Naive thymus-derived CD4-positive, alpha-beta T cell (primary cell): ENCODE measurements around the gene RAD51D. TPM values are rescaled to one million over a fixed set of nuclear protein-coding genes. Genes with fewer than 3 reads are reported as not detected.

ENCODE experiments used
- ATAC-seq: fragments of 150-1000 bp; cut with Tn5 transposase; 2 replicates; pipeline ENCODE4 v1.10.0; 2021; ENCODE audit warnings: mild to moderate bottlenecking, moderate library complexity
- CTCF ChIA-PET: fragments of 350-600 bp; sonication (Branson Sonifier 250); formaldehyde crosslinking; loops from one replicate; lab custom pipeline; 2021; ENCODE audit warnings: antibody characterized with exemption; lab: Charles Lee
- POLR2A ChIA-PET: fragments of 350-600 bp; sonication (Branson Sonifier 250); formaldehyde crosslinking; loops from one replicate; lab custom pipeline; 2021; ENCODE audit warnings: antibody characterized with exemption, inconsistent platforms; lab: Charles Lee
- DNase-seq, 9 donors: peaks; one replicate each; pipeline versions ENCODE4 v3.0.0 to v3.0.0-alpha.2; 2020 to 2022; ENCODE audit warnings: mixed read lengths in 1 of 9
- H3K27ac ChIP-seq: one replicate; pipeline ENCODE4 v1.7.0; 2013; ENCODE audit warnings: mild to moderate bottlenecking, low read depth, low read length, moderate library complexity
- H3K27me3 ChIP-seq, 2 donors: one replicate each; pipeline ENCODE4 v1.7.0; 2013; ENCODE audit warnings: low read length in 2 of 2, mild to moderate bottlenecking in 2 of 2, moderate library complexity in 2 of 2; ENCODE audit not compliant: control insufficient read depth in 2 of 2, insufficient read depth in 2 of 2
- H3K36me3 ChIP-seq, 3 experiments: 1 replicate in 2 of 3; 2 replicates in 1 of 3; pipeline ENCODE4 v1.7.0; 2013; ENCODE audit warnings: low read length in 3 of 3, mild to moderate bottlenecking in 3 of 3, moderate library complexity in 1 of 3; ENCODE audit not compliant: insufficient read depth in 3 of 3, control insufficient read depth in 2 of 3
- H3K4me1 ChIP-seq, 2 donors: one replicate each; pipeline ENCODE4 v1.7.0; 2013; ENCODE audit warnings: low read length in 2 of 2, mild to moderate bottlenecking in 2 of 2, moderate library complexity in 1 of 2; ENCODE audit not compliant: control insufficient read depth in 2 of 2, insufficient read depth in 2 of 2
- H3K4me3 ChIP-seq: 2 replicates; pipeline ENCODE4 v1.7.0; 2013; ENCODE audit warnings: mild to moderate bottlenecking, low read length
- H3K9me3 ChIP-seq, 3 experiments: 1 replicate in 2 of 3; 2 replicates in 1 of 3; pipeline ENCODE4 v1.7.0; 2013; ENCODE audit warnings: low read length in 3 of 3; ENCODE audit not compliant: control insufficient read depth in 2 of 3
- H3K27ac Mint-ChIP-seq, 9 donors: one replicate each; pipeline ENCODE4 v1.8.0; 2020 to 2022; ENCODE audit warnings: mixed read lengths in 9 of 9, mild to moderate bottlenecking in 8 of 9, moderate library complexity in 5 of 9, inconsistent platforms in 2 of 9
- H3K27me3 Mint-ChIP-seq, 5 donors: one replicate each; pipeline ENCODE4 v1.8.0; 2021 to 2022; ENCODE audit warnings: mixed read lengths in 5 of 5, mild to moderate bottlenecking in 1 of 5
- H3K36me3 Mint-ChIP-seq, 5 donors: one replicate each; pipeline ENCODE4 v1.8.0; 2020 to 2022; ENCODE audit warnings: mixed read lengths in 5 of 5, mild to moderate bottlenecking in 3 of 5, inconsistent platforms in 1 of 5
- H3K4me1 Mint-ChIP-seq, 7 donors: one replicate each; pipeline ENCODE4 v1.8.0; 2020 to 2022; ENCODE audit warnings: mixed read lengths in 7 of 7, mild to moderate bottlenecking in 3 of 7, inconsistent platforms in 1 of 7
- H3K4me3 Mint-ChIP-seq, 10 donors: one replicate each; pipeline ENCODE4 v1.8.0; 2020 to 2022; ENCODE audit warnings: mild to moderate bottlenecking in 10 of 10, mixed read lengths in 10 of 10, moderate library complexity in 6 of 10, inconsistent platforms in 2 of 10
- H3K9me3 Mint-ChIP-seq, 11 donors: one replicate each; pipeline ENCODE4 v1.8.0; 2020 to 2022; ENCODE audit warnings: mixed read lengths in 11 of 11, mild to moderate bottlenecking in 4 of 11, inconsistent platforms in 1 of 11, moderate library complexity in 1 of 11
- intact Hi-C, 2 donors: fragments of 100-400 bp; cut with micrococcal nuclease; formaldehyde crosslinking; loops; one replicate each; pipeline ENCODE4 v1.15.1; 2023
- polyA plus RNA-seq, 2 donors: library from polyadenylated mRNA; unstranded; fragments of 300-500 nt; fragmentation: Illumina TruSeq; gene quantifications; one replicate each; pipeline ENCODE4 v1.2.3, GENCODE V29; 2021
- total RNA-seq, 6 experiments: library from RNA in 5 of 6; stranded (reverse) in 5 of 6; gene quantifications; 1 replicate in 5 of 6; 2 replicates in 1 of 6; pipeline ENCODE4 v1.2.3 and lab custom pipeline; 2021 to 2026

Gene RAD51D
- total and polyA plus RNA-seq, 7 experiments from 2014 or later, result 7.0 to 34.2 (median 17.6) TPM

- Histone ChIP-seq H3K27me3 (no peaks in the 10 kb centered on the region), H3K9me3 (no peaks in the 10 kb centered on the region), H3K27ac (peak overlapping the region; percentile 71), H3K4me3 (no peak overlapping the region), H3K36me3 (no peaks in the 10 kb centered on the region), H3K4me1 (peaks cover 17 to 19% of the 10 kb centered on the region in 2 donors)
- ChIA-PET CTCF (interaction anchor here (1.2 to 4.6 kb wide), 7 partner anchors 8 to 64 kb away, joined by 5 to 58 read pairs (median 16); no protein-coding TSS in a partner anchor), POLR2A (interaction anchor here (0.6 to 7.9 kb wide), 8 partner anchors 12 to 40 kb away, joined by 3 to 132 read pairs (median 5); no protein-coding TSS in a partner anchor)
- intact Hi-C loops, result no loop called here
- ATAC-seq, result no peak
- peaks cover 7 to 46% (median 25%) of the 10 kb centered on the region in 5 donors for H3K36me3 Mint-ChIP-seq
- peak overlapping the region; percentile 71 to 89 (median 80) for H3K4me3 Mint-ChIP-seq
- no peaks in the 10 kb centered on the region for H3K27me3 Mint-ChIP-seq
- H3K9me3 Mint-ChIP-seq, result peaks cover 0 to 1% (median 0%) of the 10 kb centered on the region in 11 donors
- DNase-seq, result no peak
- H3K4me1 Mint-ChIP-seq, result peaks cover 36 to 78% (median 65%) of the 10 kb centered on the region in 7 donors
- peak overlapping the region; percentile 88 to 97 (median 94) for H3K27ac Mint-ChIP-seq
These were observed 57.4 kb downstream of the RAD51D start for GRCh38 chr17:35062308-35062707.

- H3K4me1 ChIP-seq, result peaks cover 22 to 23% of the 10 kb centered on the region in 2 donors
- ChIA-PET CTCF (interaction anchor here (0.7 to 1.0 kb wide), 2 partner anchors 35 to 57 kb away, joined by 4 read pairs; no protein-coding TSS in a partner anchor), POLR2A (interaction anchor here (0.6 to 1.0 kb wide), 3 partner anchors 12 to 32 kb away, joined by 3 read pairs; no protein-coding TSS in a partner anchor)
- H3K27ac ChIP-seq, result no peak overlapping the region
- peaks cover 11 to 57% (median 43%) of the 10 kb centered on the region in 5 donors for H3K36me3 Mint-ChIP-seq
- H3K9me3 ChIP-seq, result no peaks in the 10 kb centered on the region
- intact Hi-C loops, result no loop called here
- H3K4me1 Mint-ChIP-seq, result peaks cover 48 to 88% (median 72%) of the 10 kb centered on the region in 7 donors
- no peaks in the 10 kb centered on the region for H3K27me3 Mint-ChIP-seq
- peaks cover 0 to 7% (median 0%) of the 10 kb centered on the region in 11 donors for H3K9me3 Mint-ChIP-seq
- DNase-seq, result no peak
- no peak for ATAC-seq
- peak overlapping the region in 7 of 9 donors; percentile 65 to 98 (median 84) for H3K27ac Mint-ChIP-seq
- no peaks in the 10 kb centered on the region for H3K36me3 ChIP-seq
- no peaks in the 10 kb centered on the region for H3K27me3 ChIP-seq
- H3K4me3 Mint-ChIP-seq, result peak overlapping the region in 3 of 10 donors; percentile 24 to 63 (median 24)
- H3K4me3 ChIP-seq, result no peak overlapping the region
These were observed 62.2 kb downstream of the RAD51D start for GRCh38 chr17:35057332-35057915.

GRCh38 chr17:35056013-35056412 is 63.6 kb downstream of the RAD51D start:
- H3K4me3 Mint-ChIP-seq, result peak overlapping the region in 6 of 10 donors; percentile 17 to 60 (median 44)
- H3K27ac Mint-ChIP-seq, result peak overlapping the region; percentile 36 to 98 (median 85)
- Histone ChIP-seq H3K27ac (no peak overlapping the region), H3K9me3 (no peaks in the 10 kb centered on the region), H3K4me3 (no peak overlapping the region), H3K36me3 (no peaks in the 10 kb centered on the region), H3K27me3 (no peaks in the 10 kb centered on the region), H3K4me1 (peaks cover 33 to 34% of the 10 kb centered on the region in 2 donors)
- H3K4me1 Mint-ChIP-seq, result peaks cover 54 to 89% (median 79%) of the 10 kb centered on the region in 7 donors
- peaks cover 8 to 56% (median 42%) of the 10 kb centered on the region in 5 donors for H3K36me3 Mint-ChIP-seq
- H3K9me3 Mint-ChIP-seq, result peaks cover 0 to 9% (median 0%) of the 10 kb centered on the region in 11 donors
- ChIA-PET CTCF (interaction anchor here (3.5 kb wide), 1 partner anchor 8 kb away, joined by 16 read pairs; the partner anchor contains the start of gene RFFL), POLR2A (no interaction called here)
- intact Hi-C loops, result no loop called here
- H3K27me3 Mint-ChIP-seq, result no peaks in the 10 kb centered on the region
- DNase-seq, result no peak
- no peak for ATAC-seq

GRCh38 chr17:35053204-35053603 is 66.5 kb downstream of the RAD51D start:
- ChIA-PET POLR2A (interaction anchor here (0.6 to 10.3 kb wide), 10 partner anchors 9 to 522 kb away, joined by 3 to 132 read pairs (median 5); partner anchors contain the start of genes CCT6B, RFFL and ZNF830), CTCF (interaction anchor here (0.6 to 3.5 kb wide), 6 partner anchors 10 to 199 kb away, joined by 3 to 16 read pairs (median 4); partner anchors contain the start of gene RFFL)
- H3K9me3 Mint-ChIP-seq, result peaks cover 0 to 9% (median 0%) of the 10 kb centered on the region in 11 donors
- Histone ChIP-seq H3K9me3 (no peaks in the 10 kb centered on the region), H3K36me3 (no peaks in the 10 kb centered on the region), H3K27ac (peak overlapping the region; percentile 68), H3K4me3 (peak overlapping the region; percentile 4), H3K4me1 (peaks cover 56 to 62% of the 10 kb centered on the region in 2 donors), H3K27me3 (no peaks in the 10 kb centered on the region)
- H3K36me3 Mint-ChIP-seq, result peaks cover 10 to 47% (median 26%) of the 10 kb centered on the region in 5 donors
- intact Hi-C loops, result no loop called here
- ATAC-seq (no peak), DNase-seq (no peak)
- no peaks in the 10 kb centered on the region for H3K27me3 Mint-ChIP-seq
- H3K4me3 Mint-ChIP-seq, result peak overlapping the region in 7 of 10 donors; percentile 6 to 82 (median 73)
- H3K4me1 Mint-ChIP-seq, result peaks cover 67 to 92% (median 82%) of the 10 kb centered on the region in 7 donors
- H3K27ac Mint-ChIP-seq, result peak overlapping the region; percentile 36 to 99 (median 94)

- Mint-ChIP-seq H3K4me3 (peak overlapping the region; percentile 6 to 82 (median 74)), H3K36me3 (peaks cover 10 to 43% (median 22%) of the 10 kb centered on the region in 5 donors), H3K27me3 (no peaks in the 10 kb centered on the region), H3K4me1 (peaks cover 63 to 88% (median 78%) of the 10 kb centered on the region in 7 donors), H3K27ac (peak overlapping the region; percentile 83 to 99 (median 94)), H3K9me3 (peaks cover 0 to 9% (median 0%) of the 10 kb centered on the region in 11 donors)
- ChIA-PET POLR2A (interaction anchor here (0.6 to 10.3 kb wide), 9 partner anchors 9 to 523 kb away, joined by 3 to 132 read pairs (median 6); partner anchors contain the start of genes CCT6B, RFFL and ZNF830), CTCF (interaction anchor here (0.9 to 3.5 kb wide), 5 partner anchors 11 to 43 kb away, joined by 3 to 16 read pairs (median 4); partner anchors contain the start of gene RFFL)
- Histone ChIP-seq H3K4me3 (peak overlapping the region; percentile 21), H3K36me3 (no peaks in the 10 kb centered on the region), H3K9me3 (no peaks in the 10 kb centered on the region), H3K27me3 (no peaks in the 10 kb centered on the region), H3K27ac (peak overlapping the region; percentile 68), H3K4me1 (peaks cover 56 to 62% of the 10 kb centered on the region in 2 donors)
- DNase-seq, result no peak
- no peak for ATAC-seq
- intact Hi-C loops, result loop anchor here in 1 of 2 donors (1.0 kb wide), 2 partner anchors 11 to 37 kb away; partner anchors contain the start of gene RFFL
These were observed 66.9 kb downstream of the RAD51D start for GRCh38 chr17:35052780-35053179.

GRCh38 chr17:35052241-35052610 is 67.4 kb downstream of the RAD51D start:
- Histone ChIP-seq H3K27me3 (no peaks in the 10 kb centered on the region), H3K4me1 (peaks cover 60 to 68% of the 10 kb centered on the region in 2 donors), H3K36me3 (no peaks in the 10 kb centered on the region), H3K27ac (peak overlapping the region; percentile 68), H3K4me3 (peak overlapping the region; percentile 21), H3K9me3 (no peaks in the 10 kb centered on the region)
- Mint-ChIP-seq H3K36me3 (peaks cover 5 to 38% (median 16%) of the 10 kb centered on the region in 5 donors), H3K4me1 (peaks cover 59 to 84% (median 73%) of the 10 kb centered on the region in 7 donors), H3K9me3 (peaks cover 0 to 9% (median 0%) of the 10 kb centered on the region in 11 donors), H3K4me3 (peak overlapping the region; percentile 6 to 82 (median 74)), H3K27ac (peak overlapping the region; percentile 83 to 99 (median 94)), H3K27me3 (no peaks in the 10 kb centered on the region)
- ATAC-seq (no peak), DNase-seq (no peak)
- ChIA-PET CTCF (interaction anchor here (1.4 to 3.5 kb wide), 4 partner anchors 11 to 37 kb away, joined by 3 to 16 read pairs (median 7); partner anchors contain the start of gene RFFL), POLR2A (interaction anchor here (2.0 to 10.3 kb wide), 4 partner anchors 11 to 32 kb away, joined by 7 to 132 read pairs (median 18); partner anchors contain the start of gene RFFL)
- intact Hi-C loops, result loop anchor here in 1 of 2 donors (1.0 kb wide), 2 partner anchors 11 to 37 kb away; partner anchors contain the start of gene RFFL
